ENCODE measurements around the gene BTBD18. TPM values are rescaled to one million over a fixed set of nuclear protein-coding genes. Genes with fewer than 3 reads are reported as not detected.

Gene BTBD18
- not detected for total RNA-seq

DNA sequence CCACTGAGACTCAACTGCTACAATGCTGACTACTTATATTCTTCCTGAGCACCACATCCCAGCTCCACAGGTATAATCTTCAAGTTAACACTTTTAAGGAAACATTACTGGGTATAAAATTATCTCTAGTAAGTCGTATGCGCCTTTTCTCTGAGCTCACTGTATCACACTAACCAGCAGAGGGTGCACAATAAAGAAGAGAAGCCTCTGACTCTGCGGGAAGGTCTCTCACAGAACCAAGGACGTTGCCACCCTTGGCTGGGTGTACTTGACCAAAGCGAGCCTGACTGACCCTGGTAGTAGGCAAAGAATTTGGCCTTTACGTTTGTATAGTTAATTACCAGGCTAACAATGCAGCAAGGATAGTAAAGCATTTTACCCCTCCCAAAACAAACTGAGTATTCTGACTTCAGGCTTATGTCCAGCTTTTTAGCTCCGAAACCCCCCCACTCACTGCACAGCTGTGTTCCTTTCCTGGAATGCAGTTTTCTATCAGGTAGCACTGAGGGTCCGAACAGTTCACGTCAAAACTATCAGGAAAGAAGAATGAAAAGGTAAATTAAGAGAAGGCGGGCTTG lies at the start of gene BTBD18:
TSS of gene BTBD18 (minus strand) at position 144 of the 578 bp plus-strand sequence. CDS start 631 bp downstream, outside the sequence.
- Histone ChIP-seq H3K9me3 (no peaks in the 10 kb centered on the region), H3K4me1 (peaks cover 0 to 6% of the 10 kb centered on the region in 2 donors), H3K27ac (no peak within 1 kb of the TSS), H3K4me3 (replicated peaks in 1 of 3) (no peak within 1 kb of the TSS), H3K27me3 (no peaks in the 10 kb centered on the region), H3K36me3 (peaks cover 0 to 4% of the 10 kb centered on the region in 2 donors)
- peak; percentile 67 to 68 for DNase-seq
- intact Hi-C loops (cut with DNase I), result loop anchor here (5.0 kb wide), 1 partner anchor 51 kb away; no protein-coding TSS in a partner anchor
- TF ChIP-seq POLR2A (IDR thresholded peaks at IDR 0.05) (no peak), CTCF (IDR thresholded peaks at IDR 0.05) (peak in 5 of 6 experiments; percentile 30 to 70 (median 57))
- 37 to 43% methylated on average over 10 of the region's 10 CpGs for WGBS, 2 donors

DNA sequence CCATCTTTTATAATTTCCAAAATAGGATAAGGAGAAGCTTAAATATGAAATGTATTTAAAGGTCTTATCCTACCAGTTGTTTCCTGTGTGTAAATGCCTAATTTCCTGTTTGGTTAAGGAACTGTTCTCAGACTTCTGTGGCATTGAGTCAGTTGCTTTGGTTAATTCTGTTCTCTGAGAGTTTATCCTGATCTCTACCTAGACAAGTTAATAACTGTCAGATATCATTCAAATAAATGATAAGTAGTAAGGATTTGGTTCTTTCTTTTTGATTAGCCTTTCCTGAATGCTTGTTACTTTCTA lies 49.5 kb upstream of the BTBD18 start:
- no peak for TF ChIP-seq POLR2A (IDR thresholded peaks at IDR 0.05)
- no peaks in the 10 kb centered on the region for H3K9me3 ChIP-seq
- DNase-seq, result no peak
- peaks cover 57 to 67% of the 10 kb centered on the region in 2 donors for H3K36me3 ChIP-seq
- H3K27me3 ChIP-seq, result no peaks in the 10 kb centered on the region
- peaks cover 26 to 28% of the 10 kb centered on the region in 2 donors for H3K4me1 ChIP-seq
- H3K27ac ChIP-seq, result peak overlapping the region in 1 of 3 donors; percentile 80
- intact Hi-C loops (cut with DNase I), result loop anchor here (5.0 kb wide), 1 partner anchor 49 kb away; the partner anchor contains the start of gene BTBD18
- H3K4me3 ChIP-seq (replicated peaks in 1 of 3), result no peak overlapping the region

DNA sequence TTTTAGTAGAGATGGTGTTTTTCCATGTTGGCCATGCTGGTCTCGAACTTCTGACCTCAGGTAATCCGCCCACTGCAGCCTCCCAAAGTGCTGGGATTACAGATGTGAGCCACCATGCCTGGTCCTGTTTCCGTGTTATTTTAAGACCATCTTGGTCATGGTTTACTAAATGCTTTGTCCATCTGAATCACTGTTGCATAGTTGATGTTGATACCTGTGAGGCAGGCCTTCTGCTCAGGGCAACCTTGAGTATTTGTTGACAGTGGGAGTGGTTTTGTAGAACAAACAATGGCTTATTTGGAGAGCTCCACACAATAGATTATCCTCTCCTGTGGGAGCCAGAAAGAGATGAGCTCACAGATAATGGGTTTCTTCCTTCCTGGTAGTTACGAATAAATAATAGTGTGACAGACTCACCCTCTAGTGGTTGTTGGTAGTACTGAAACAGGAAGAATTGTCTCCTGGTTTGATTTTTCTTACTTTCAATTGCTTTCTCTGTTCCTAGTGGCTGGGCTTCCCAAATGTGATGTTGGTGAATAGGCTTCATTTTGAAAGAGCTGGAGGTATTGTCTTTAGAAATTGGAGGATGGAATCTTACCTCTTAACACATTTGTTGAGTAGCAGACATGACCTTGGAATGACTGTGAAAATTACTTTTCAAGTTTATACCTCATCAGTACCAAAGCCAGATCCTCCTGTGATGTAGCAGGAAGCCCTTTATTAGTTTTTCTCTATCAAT lies 49.0 kb upstream of the BTBD18 start:
- 50 to 56% methylated on average over 4 of the region's 4 CpGs for WGBS, 2 donors

DNA sequence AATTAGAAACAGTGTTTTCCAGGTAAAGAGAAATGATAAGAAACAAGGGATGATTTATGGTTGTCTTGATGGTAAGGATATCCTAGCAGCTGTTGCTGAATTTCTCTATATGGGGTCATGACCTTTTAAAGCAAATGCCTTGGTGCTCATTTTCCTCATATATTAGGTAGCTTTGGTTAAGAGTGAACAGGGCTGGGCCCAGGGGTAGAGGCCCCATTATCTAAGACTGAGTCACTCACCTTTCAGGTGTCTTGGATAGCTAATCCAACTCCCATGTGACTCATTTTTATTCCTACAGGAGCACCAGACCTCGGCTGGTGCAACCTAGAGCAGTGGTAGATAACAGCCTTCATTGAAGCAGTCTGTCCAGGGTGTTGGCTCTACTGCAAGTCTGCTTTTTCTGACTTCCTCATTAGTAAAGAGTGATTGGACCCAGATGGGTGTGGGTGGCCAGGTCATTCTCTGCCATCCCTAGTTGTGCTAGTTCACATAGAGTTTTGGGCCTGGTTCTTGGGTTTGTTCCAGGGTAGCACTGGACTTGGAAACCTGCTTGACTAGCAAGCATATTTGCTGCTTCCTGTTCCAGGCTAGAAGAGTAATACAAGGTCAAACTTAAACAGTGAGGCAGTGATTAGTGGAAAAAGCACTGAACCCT lies 47.4 kb upstream of the BTBD18 start:
- intact Hi-C loops (cut with DNase I), result no loop called here
- TF ChIP-seq POLR2A (IDR thresholded peaks at IDR 0.05), result no peak
- no peak for TF ChIP-seq CTCF (IDR thresholded peaks at IDR 0.05)
- peak overlapping the region; percentile 72 to 84 (median 80) for H3K27ac ChIP-seq
- peaks cover 26 to 28% of the 10 kb centered on the region in 2 donors for H3K4me1 ChIP-seq
- no peaks in the 10 kb centered on the region for H3K27me3 ChIP-seq
- WGBS, 2 donors, result 10 to 46% methylated on average over 1 of the region's 1 CpG
- H3K9me3 ChIP-seq, result no peaks in the 10 kb centered on the region
- peaks cover 43 to 53% of the 10 kb centered on the region in 2 donors for H3K36me3 ChIP-seq
- H3K4me3 ChIP-seq (replicated peaks in 1 of 3), result no peak overlapping the region
- peak; percentile 69 to 76 for DNase-seq

More for the DNA sequence above, 49.0 kb upstream of the BTBD18 start:
- no peak for TF ChIP-seq POLR2A (IDR thresholded peaks at IDR 0.05)
- TF ChIP-seq CTCF (IDR thresholded peaks at IDR 0.05), result peak; percentile 78 to 99 (median 88)
- intact Hi-C loops (cut with DNase I), result loop anchor here (5.0 kb wide), 1 partner anchor 48 kb away; the partner anchor contains the start of gene BTBD18
- Histone ChIP-seq H3K36me3 (peaks cover 57 to 64% of the 10 kb centered on the region in 2 donors), H3K27me3 (no peaks in the 10 kb centered on the region), H3K27ac (peak overlapping the region; percentile 72 to 84 (median 80)), H3K9me3 (no peaks in the 10 kb centered on the region), H3K4me1 (peaks cover 26 to 28% of the 10 kb centered on the region in 2 donors), H3K4me3 (replicated peaks in 1 of 3) (no peak overlapping the region)
- no peak for DNase-seq

GRCh38 chr11:57793351-57794115 lies 41.9 kb upstream of the BTBD18 start:
- Histone ChIP-seq H3K27ac (peak overlapping the region in 2 of 3 donors; percentile 46 to 58), H3K36me3 (peaks cover 25 to 29% of the 10 kb centered on the region in 2 donors), H3K27me3 (no peaks in the 10 kb centered on the region), H3K4me1 (peaks cover 20 to 28% of the 10 kb centered on the region in 2 donors), H3K4me3 (replicated peaks in 1 of 3) (no peak overlapping the region), H3K9me3 (no peaks in the 10 kb centered on the region)
- intact Hi-C loops (cut with DNase I), result no loop called here
- TF ChIP-seq CTCF (IDR thresholded peaks at IDR 0.05), result no peak
- TF ChIP-seq POLR2A (IDR thresholded peaks at IDR 0.05), result no peak
- no peak for DNase-seq
- WGBS, 2 donors, result 71 to 76% methylated on average over 8 of the region's 8 CpGs
